ENCODE data around the gene CYFIP1.

DNA sequence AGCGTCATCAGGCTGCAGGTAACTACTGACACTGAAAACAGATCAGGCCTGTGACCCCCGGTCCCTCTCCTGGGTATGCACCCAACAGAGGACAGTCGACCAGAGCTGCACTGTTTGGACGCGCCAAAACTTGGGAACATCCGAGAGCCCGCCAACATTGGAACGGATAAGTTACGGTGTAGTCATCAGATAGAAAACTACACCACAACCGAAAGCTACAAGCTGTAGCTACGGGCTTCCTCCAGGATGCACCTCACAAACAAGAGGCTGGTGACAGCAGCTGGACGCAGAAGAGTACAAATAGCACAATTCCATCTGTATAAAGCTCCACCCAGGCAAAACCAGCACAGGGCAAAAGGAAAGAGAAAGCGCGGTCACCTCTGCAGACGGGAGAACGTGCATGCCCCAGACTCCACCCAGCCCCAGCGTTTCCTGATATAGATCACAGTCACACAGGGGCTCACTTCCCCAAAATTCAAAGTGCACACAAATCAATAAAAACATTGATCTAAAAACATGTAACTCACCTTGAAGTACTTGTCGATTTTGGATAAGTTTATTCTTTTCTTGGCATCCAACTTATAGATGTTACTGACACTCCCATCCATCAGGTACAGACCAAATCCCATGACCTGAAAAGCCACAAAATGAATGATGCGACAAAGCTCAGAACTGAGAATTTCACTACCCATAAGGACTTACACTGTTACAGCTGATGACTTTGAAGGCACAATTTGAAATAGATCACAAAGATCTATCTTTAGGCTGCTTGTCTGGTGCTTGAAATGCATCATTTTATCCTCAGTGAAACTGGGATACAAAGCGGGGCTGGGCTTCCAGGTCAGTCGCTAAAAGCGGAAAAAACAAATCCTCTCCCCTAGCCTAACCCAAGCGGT is 43.3 kb downstream of the CYFIP1 start:
- TF ChIP-seq, protein P1, sequence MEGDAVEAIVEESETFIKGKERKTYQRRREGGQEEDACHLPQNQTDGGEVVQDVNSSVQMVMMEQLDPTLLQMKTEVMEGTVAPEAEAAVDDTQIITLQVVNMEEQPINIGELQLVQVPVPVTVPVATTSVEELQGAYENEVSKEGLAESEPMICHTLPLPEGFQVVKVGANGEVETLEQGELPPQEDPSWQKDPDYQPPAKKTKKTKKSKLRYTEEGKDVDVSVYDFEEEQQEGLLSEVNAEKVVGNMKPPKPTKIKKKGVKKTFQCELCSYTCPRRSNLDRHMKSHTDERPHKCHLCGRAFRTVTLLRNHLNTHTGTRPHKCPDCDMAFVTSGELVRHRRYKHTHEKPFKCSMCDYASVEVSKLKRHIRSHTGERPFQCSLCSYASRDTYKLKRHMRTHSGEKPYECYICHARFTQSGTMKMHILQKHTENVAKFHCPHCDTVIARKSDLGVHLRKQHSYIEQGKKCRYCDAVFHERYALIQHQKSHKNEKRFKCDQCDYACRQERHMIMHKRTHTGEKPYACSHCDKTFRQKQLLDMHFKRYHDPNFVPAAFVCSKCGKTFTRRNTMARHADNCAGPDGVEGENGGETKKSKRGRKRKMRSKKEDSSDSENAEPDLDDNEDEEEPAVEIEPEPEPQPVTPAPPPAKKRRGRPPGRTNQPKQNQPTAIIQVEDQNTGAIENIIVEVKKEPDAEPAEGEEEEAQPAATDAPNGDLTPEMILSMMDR (IDR thresholded peaks at IDR 0.05 in 4 of 5, conservative IDR thresholded peaks at IDR 0.05 in 1 of 5): no peak
- TF ChIP-seq POLR2A (IDR thresholded peaks at IDR 0.05): no peak

Data from gastrocnemius medialis (tissue), 4 donors.